ENCODE data around the gene APIP. TPM values are rescaled to one million over a fixed set of nuclear protein-coding genes. Genes with fewer than 3 reads are reported as not detected.

The APIP gene
- total RNA-seq, 1 donor: 12.4 TPM

GRCh38 chr11:34846467-34846866, 69.7 kb downstream of the APIP start:
- DNase-seq (ENCODE audit: low read depth in 2 of 3, low spot score in 2 of 3): no peak

- DNase-seq (ENCODE audit: low read depth in 2 of 3, low spot score in 2 of 3): no peak
Observed at GRCh38 chr11:34844463-34845112, 71.6 kb downstream of the APIP start.

- DNase-seq (ENCODE audit: low read depth in 2 of 3, low spot score in 2 of 3): no peak
Observed at GRCh38 chr11:34843271-34843670, 72.9 kb downstream of the APIP start.

- DNase-seq (ENCODE audit: low read depth in 2 of 3, low spot score in 2 of 3): peak in 2 of 3 donors; percentile 28 to 73
Observed at GRCh38 chr11:34840736-34841386, 75.3 kb downstream of the APIP start.

- DNase-seq (ENCODE audit: low read depth in 2 of 3, low spot score in 2 of 3): no peak
Observed at GRCh38 chr11:34839969-34840368, 76.2 kb downstream of the APIP start.

DNA sequence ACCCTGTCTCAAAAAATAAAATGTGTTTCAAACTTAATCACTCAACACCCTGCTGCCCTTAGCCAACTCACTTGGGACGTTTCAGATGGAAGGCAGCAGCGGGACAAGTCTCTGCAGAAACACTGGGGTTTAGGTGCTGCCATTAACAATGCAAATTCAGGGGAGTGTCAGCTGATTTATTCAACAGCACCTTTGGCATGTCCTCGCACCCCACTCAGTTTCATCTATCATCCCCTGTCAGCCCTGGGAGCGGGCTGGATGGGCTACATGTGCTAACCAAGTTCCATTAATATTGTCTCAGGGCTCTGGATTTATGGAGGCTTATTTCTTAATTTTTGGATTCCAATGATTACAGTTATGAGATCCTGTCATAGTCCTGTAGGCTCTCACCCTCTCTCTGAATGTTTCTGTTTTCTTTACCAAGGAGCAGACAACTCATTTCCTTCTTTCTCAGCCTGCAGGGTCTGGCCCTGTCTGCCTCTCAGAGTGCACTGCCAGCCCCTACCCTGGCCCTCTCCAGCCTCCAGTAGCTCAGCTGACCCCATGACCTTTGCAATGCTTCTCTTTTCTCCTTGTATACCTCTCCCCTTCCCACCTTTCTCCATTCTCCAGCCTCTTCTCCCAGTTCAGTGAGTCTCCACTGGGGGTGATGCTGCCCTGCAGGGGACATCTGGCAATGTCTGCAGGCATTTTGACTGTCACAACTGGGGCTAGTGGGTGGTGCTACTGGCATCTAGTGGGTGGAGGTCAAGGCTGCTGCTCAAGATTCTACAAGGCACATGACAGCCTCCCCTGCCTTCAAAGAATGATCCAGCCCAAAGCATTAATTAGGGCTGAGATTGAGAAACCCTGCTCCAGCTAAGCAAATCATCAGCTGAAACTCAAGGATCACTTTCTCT, 79.0 kb downstream of the APIP start:
- DNase-seq (ENCODE audit: low read depth in 2 of 3, low spot score in 2 of 3): no peak

GRCh38 chr11:34833602-34834001, 82.6 kb downstream of the APIP start:
- no peak for DNase-seq (ENCODE audit: low read depth in 2 of 3, low spot score in 2 of 3)

Small RNA genes lying within 50 kb of the gene (small RNA-seq; reads per million reads assigned to genes)
- gene MIR1343: not detected

Other genes with a start within 250 kb of the APIP start
- gene PDHX, start 239 bp upstream of the APIP start, total RNA-seq: 15.6 TPM
- 616 TPM for gene CD44, start 222.8 kb upstream of the APIP start, total RNA-seq

Data from hematopoietic multipotent progenitor cell (in vitro differentiated cells).